Testis (tissue), 3 donors: ENCODE measurements around the gene ERMN. TPM values are rescaled to one million over a fixed set of nuclear protein-coding genes. Genes with fewer than 3 reads are reported as not detected.

Source experiments
- DNase-seq: peaks from one replicate; pipeline ENCODE4 v3.0.0-alpha.2; 2019
- H3K27ac ChIP-seq, 2 donors: fragments of 200-600 bp; sonication (generic); one replicate each; pipeline ENCODE4 v1.5.1; 2019
- H3K27me3 ChIP-seq: fragments of 200-600 bp; sonication (generic); one replicate; pipeline ENCODE4 v1.5.1; 2019
- H3K36me3 ChIP-seq: fragments of 200-600 bp; sonication (generic); one replicate; pipeline ENCODE4 v1.5.1; 2017; ENCODE audit warnings: low read depth; ENCODE audit errors: missing control alignments
- H3K4me1 ChIP-seq: fragments of 200-600 bp; sonication (generic); one replicate; pipeline ENCODE4 v1.5.1; 2019
- H3K4me3 ChIP-seq, 2 donors: fragments of 200-600 bp; sonication (generic); one replicate each; pipeline ENCODE4 v1.5.1; 2017 to 2019
- H3K9me3 ChIP-seq: fragments of 200-600 bp; sonication (generic); one replicate; pipeline ENCODE4 v1.5.1; 2017
- POLR2A ChIP-seq: fragments of 450-650 bp; IDR thresholded peaks from one replicate; pipeline ENCODE4 v1.6.1; 2017; ENCODE audit warnings: antibody characterized with exemption, mild to moderate bottlenecking, moderate library complexity
- WGBS, 2 donors: methylation state at CpG; one replicate each; pipeline ENCODE4 v1.1.5; 2018; 5-methylcytosine and 5-hydroxymethylcytosine counted together
- intact Hi-C: fragments of 100-400 bp; cut with DNase I; formaldehyde crosslinking; loops from one replicate; pipeline ENCODE4 v1.15.1; 2023; ENCODE audit warnings: low total_unique reads
- polyA plus RNA-seq: library from polyadenylated mRNA; stranded (reverse); fragments of 350-450 nt; fragmentation: Illumina TruSeq; extraction: RNeasy Lipid Tissue Mini Kit (QIAGEN cat#74804); gene quantifications from one replicate; pipeline ENCODE4 v1.2.3, GENCODE V29; 2014; ENCODE audit warnings: low read depth, low replicate concordance; ENCODE audit not compliant: insufficient read depth
- total RNA-seq, 2 donors: library from RNA; depleted of rRNA; stranded (reverse); fragments of >200 nt; gene quantifications; one replicate each; pipeline ENCODE4 v1.2.3, GENCODE V29; 2016
- TF ChIP-seq, protein P1 (sequence below), 3 experiments: fragments of 450-650 bp in 2 of 3; fragments of 200-600 bp in 1 of 3; sonication (generic) in 1 of 3; IDR thresholded peaks; one replicate each; pipeline ENCODE4 v1.5.1; 2016 to 2019; ENCODE audit warnings: antibody characterized with exemption in 3 of 3, mild to moderate bottlenecking in 2 of 3, moderate library complexity in 1 of 3

Gene ERMN
- total and polyA plus RNA-seq, 3 donors from 2014 or later: 0.44 to 1.6 (median 1.1) TPM

DNA sequence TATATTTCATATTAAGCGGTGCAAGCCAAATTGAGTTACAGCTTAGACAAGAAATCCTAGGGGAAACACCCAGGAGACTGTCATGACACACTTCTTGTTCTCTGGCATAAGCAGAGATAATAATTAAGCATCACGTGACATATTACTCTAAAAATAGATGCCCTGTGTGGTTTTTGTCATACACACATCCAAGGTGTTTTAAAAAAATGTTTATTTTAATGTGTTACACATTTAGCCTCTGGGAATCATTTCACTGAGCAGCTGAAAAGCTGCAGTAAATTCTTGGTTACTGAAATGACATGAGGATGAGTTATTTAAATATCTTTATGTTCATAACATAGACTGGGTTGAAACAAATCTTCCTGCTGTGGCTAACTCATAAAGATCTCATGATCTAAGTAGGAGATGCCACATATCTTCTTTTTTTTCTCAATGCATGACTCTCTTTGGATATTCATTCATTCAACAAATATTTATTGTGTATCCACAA lies 38.0 kb upstream of the ERMN start:
- Histone ChIP-seq H3K27ac (no peak overlapping the region), H3K27me3 (no peaks in the 10 kb centered on the region), H3K36me3 (no peaks in the 10 kb centered on the region), H3K4me1 (no peaks in the 10 kb centered on the region), H3K9me3 (no peaks in the 10 kb centered on the region), H3K4me3 (no peak overlapping the region)
- TF ChIP-seq, protein P1, sequence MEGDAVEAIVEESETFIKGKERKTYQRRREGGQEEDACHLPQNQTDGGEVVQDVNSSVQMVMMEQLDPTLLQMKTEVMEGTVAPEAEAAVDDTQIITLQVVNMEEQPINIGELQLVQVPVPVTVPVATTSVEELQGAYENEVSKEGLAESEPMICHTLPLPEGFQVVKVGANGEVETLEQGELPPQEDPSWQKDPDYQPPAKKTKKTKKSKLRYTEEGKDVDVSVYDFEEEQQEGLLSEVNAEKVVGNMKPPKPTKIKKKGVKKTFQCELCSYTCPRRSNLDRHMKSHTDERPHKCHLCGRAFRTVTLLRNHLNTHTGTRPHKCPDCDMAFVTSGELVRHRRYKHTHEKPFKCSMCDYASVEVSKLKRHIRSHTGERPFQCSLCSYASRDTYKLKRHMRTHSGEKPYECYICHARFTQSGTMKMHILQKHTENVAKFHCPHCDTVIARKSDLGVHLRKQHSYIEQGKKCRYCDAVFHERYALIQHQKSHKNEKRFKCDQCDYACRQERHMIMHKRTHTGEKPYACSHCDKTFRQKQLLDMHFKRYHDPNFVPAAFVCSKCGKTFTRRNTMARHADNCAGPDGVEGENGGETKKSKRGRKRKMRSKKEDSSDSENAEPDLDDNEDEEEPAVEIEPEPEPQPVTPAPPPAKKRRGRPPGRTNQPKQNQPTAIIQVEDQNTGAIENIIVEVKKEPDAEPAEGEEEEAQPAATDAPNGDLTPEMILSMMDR (IDR thresholded peaks at IDR 0.05): no peak
- no peak for TF ChIP-seq POLR2A
- intact Hi-C loops: no loop called here
- WGBS, 2 donors: 72 to 77% methylated on average over 2 of the region's 2 CpGs
- no peak for DNase-seq

DNA sequence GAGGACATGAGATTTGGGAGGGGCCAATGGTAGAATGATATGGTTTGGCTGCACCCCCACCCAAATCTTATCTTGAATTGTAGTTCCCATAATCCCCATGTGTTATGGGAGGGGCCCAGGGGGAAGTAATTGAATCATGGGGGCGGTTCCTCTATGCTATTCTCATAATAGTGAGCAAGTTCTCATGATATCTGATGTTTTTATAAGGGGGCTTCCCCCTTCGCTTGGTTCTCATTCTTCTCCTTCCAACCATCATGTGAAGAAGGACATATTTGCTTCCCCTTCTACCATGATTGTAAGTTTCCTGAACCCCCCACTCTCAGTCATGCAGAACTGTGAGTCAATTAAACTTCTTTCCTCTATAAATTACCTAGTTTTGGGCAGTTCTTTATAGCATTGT lies 37.0 kb upstream of the ERMN start:
- no peak for DNase-seq
- WGBS, 2 donors: 93 to 97% methylated on average over 2 of the region's 2 CpGs
- Histone ChIP-seq H3K4me1 (no peaks in the 10 kb centered on the region), H3K36me3 (no peaks in the 10 kb centered on the region), H3K27ac (no peak overlapping the region), H3K27me3 (no peaks in the 10 kb centered on the region), H3K4me3 (no peak overlapping the region), H3K9me3 (no peaks in the 10 kb centered on the region)
- TF ChIP-seq POLR2A: no peak
- TF ChIP-seq, protein P1 (IDR thresholded peaks at IDR 0.05): no peak
- intact Hi-C loops: no loop called here

DNA sequence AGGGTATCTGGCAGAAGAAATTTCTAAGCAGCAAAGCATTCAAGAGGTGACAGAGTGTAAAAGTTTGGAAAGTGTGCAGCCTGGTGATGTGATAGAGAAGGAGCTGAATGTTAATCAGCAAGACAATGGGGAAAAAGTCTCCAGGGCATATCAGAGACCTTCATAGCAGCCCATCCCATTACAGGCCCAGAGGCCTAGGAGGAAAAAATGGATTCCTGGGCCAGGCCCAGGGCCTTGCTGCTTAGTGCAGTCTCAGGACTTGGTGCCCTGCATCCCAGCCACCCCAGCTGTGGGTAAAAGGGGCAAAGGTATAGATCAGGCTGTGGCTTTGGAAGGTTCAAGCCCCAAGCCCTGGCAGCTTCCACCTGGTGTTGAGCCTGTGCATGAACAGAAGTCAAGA lies 35.9 kb upstream of the ERMN start:
- Histone ChIP-seq H3K9me3 (no peaks in the 10 kb centered on the region), H3K4me3 (no peak overlapping the region), H3K4me1 (no peaks in the 10 kb centered on the region), H3K27me3 (no peaks in the 10 kb centered on the region), H3K36me3 (no peaks in the 10 kb centered on the region), H3K27ac (no peak overlapping the region)
- no peak for TF ChIP-seq POLR2A
- TF ChIP-seq, protein P1 (IDR thresholded peaks at IDR 0.05): no peak
- no peak for DNase-seq
- intact Hi-C loops: no loop called here

DNA sequence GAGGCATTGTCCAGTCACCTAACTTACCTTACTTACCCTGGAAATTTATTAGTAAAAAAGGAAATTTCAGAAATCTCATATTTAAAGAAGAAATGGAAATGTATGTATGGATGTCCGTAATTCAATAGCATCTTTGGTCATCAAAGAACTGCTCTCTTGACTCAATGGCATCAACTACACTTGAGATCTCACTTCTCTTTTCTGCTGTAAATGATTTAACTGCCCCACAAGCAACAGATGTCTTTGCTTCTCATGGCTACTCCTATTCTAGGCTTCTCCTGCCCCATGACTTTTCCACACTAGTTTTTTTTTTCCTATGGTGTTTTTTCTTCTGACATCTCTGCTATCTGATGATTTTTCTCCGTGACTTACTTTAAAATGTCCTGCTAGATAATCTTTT lies 34.0 kb upstream of the ERMN start:
- Histone ChIP-seq H3K4me1 (no peaks in the 10 kb centered on the region), H3K27ac (no peak overlapping the region), H3K36me3 (no peaks in the 10 kb centered on the region), H3K27me3 (no peaks in the 10 kb centered on the region), H3K4me3 (no peak overlapping the region), H3K9me3 (no peaks in the 10 kb centered on the region)
- no peak for DNase-seq
- WGBS, 2 donors: 94% methylated on average over 2 of the region's 2 CpGs
- intact Hi-C loops: no loop called here
- TF ChIP-seq, protein P1 (IDR thresholded peaks at IDR 0.05): no peak
- no peak for TF ChIP-seq POLR2A

DNA sequence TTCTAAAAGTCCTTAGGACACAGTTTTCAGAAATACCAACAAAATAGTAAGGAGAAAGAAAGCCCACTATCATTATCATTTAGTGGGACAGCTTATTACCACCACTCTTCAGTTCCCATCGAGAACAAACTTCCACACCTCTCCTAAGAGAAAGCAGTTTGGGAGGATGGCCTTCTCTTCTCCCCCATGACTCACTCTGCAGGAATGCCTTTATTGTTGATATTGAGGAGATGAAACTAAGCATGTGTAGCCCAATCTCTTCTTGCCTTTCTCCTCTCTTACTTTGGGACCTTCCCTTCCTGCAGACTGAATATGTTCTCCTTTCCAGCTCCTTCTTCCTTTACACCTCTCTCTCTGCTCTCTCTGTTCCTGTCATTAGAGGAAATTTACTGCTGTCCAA lies 30.0 kb upstream of the ERMN start:
- Histone ChIP-seq H3K27me3 (no peaks in the 10 kb centered on the region), H3K9me3 (no peaks in the 10 kb centered on the region)

More for the DNA sequence above, 30.0 kb upstream of the ERMN start:
- Histone ChIP-seq H3K4me3 (no peak overlapping the region), H3K4me1 (no peaks in the 10 kb centered on the region), H3K27ac (no peak overlapping the region), H3K36me3 (no peaks in the 10 kb centered on the region)
- TF ChIP-seq, protein P1 (IDR thresholded peaks at IDR 0.05): no peak
- no peak for TF ChIP-seq POLR2A
- 50 to 51% methylated on average over 1 of the region's 1 CpG for WGBS, 2 donors
- DNase-seq: no peak
- intact Hi-C loops: no loop called here
